NB4 (cell line): ENCODE data around the gene KIAA0930.

Source experiments
- CTCF ChIP-seq: IDR thresholded peaks from one replicate; pipeline ENCODE4 v1.5.1; 2012; ENCODE audit warnings: low read depth, low read length
- MAX ChIP-seq: IDR thresholded peaks from 2 replicates; pipeline ENCODE4 v1.6.1; 2011; ENCODE audit warnings: low read depth, low read length
- POLR2A ChIP-seq: IDR thresholded peaks from 2 replicates; pipeline ENCODE4 v1.6.1; 2011; ENCODE audit warnings: mild to moderate bottlenecking; ENCODE audit not compliant: insufficient read length; ENCODE audit errors: extremely low read depth

DNA sequence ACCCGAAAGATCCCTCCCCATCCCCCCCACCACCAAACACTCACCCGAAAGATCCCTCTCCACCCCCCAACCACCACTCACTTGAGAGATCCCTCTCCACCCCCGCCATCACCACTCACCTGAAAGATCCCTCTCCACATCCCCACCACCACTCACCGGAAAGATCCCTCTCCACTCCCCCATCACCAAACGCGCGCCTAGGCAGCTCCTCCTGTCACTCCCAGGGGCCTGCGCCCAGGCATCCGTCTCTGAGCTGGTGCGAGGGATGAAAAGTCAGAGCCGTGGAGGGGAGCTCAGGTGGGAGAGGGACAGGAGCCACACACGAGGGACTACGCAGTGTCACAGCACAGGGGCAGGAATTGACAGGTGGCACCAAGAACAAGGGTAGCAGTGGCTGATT is 11.5 kb downstream of the KIAA0930 start:
- TF ChIP-seq MAX, result no peak
- no peak for TF ChIP-seq CTCF
- TF ChIP-seq POLR2A, result no peak
